ENCODE data around the gene SUSD1. TPM values are rescaled to one million over a fixed set of nuclear protein-coding genes. Genes with fewer than 3 reads are reported as not detected.

The SUSD1 gene
- total and polyA plus RNA-seq, 9 of the 15 experiments (the other 6 are each of a cell fraction or from before 2014, with no cell fraction given), result 10.9 to 44.4 (median 36.1) TPM

GRCh38 chr9:112124156-112124555 lies 50.9 kb downstream of the SUSD1 start:
- Histone ChIP-seq H3K27ac (ENCODE audit: extremely low read depth, low read depth, low read length) (no peak overlapping the region), H2AFZ (ENCODE audit: low read depth, low read length) (no peak overlapping the region), H3K9me3 (replicated peaks; ENCODE audit: control insufficient read depth, insufficient read depth, low read depth, low read length) (no peaks in the 10 kb centered on the region), H4K20me1 (replicated peaks; ENCODE audit: control insufficient read depth, insufficient read depth, low read length) (no peaks in the 10 kb centered on the region), H3K27me3 (ENCODE audit: control insufficient read depth in 2 of 2, insufficient read depth in 2 of 2, low read length in 2 of 2) (no peaks in the 10 kb centered on the region), H3K79me2 (ENCODE audit: control insufficient read depth, insufficient read depth, low read length) (no peaks in the 10 kb centered on the region), H3K9me1 (ENCODE audit: control insufficient read depth, insufficient read depth, low read length) (no peaks in the 10 kb centered on the region), H3K36me3 (ENCODE audit: control insufficient read depth, insufficient read depth, low read length) (peaks cover 64% of the 10 kb centered on the region), H3K4me2 (ENCODE audit: insufficient read depth, low read length) (no peak overlapping the region), H3K4me1 (replicated peaks in 1 of 2; ENCODE audit: control insufficient read depth in 2 of 2, insufficient read depth in 2 of 2, low read length in 2 of 2) (no peaks in the 10 kb centered on the region), H3K4me3 (no peak overlapping the region), H3K9ac (ENCODE audit: insufficient read depth in 1 of 2, low read depth in 2 of 2, low read length in 2 of 2) (no peak overlapping the region)
- BruUV-seq (replicated peaks), result no TSS peak
- CTCF ChIA-PET (ENCODE audit: low intra/inter-chr PET ratio), result no interaction called here
- no peak for FAIRE-seq
- in situ Hi-C loops (cut with MboI) (no loop called here), intact Hi-C loops (cut with micrococcal nuclease) (no loop called here)
- ATAC-seq, result no peak
- 93% methylated on average over 5 of the region's 5 CpGs for WGBS (ENCODE audit: insufficient coverage, low coverage, missing lambda C conversion rate)
- POLR2A ChIA-PET, result interaction anchor here (0.6 to 1.2 kb wide), 2 partner anchors 11 to 12 kb away, joined by 3 to 4 read pairs; no protein-coding TSS in a partner anchor
- no peak for DNase-seq (ENCODE audit: extremely low read depth in 1 of 4, low spot score in 3 of 4)
- TF ChIP-seq HDAC1 (IDR thresholded peaks at IDR 0.05) (no peak), PYGO2 (tag; IDR thresholded peaks at IDR 0.05) (no peak), ZC3H4 (CRISPR knock-in tag; IDR thresholded peaks at IDR 0.05; ENCODE audit: borderline replicate concordance) (no peak), RB1 (IDR thresholded peaks at IDR 0.05; ENCODE audit: low read depth) (no peak), ARHGAP35 (IDR thresholded peaks at IDR 0.05; ENCODE audit: partially characterized antibody) (no peak), THAP12 (CRISPR knock-in tag; IDR thresholded peaks at IDR 0.05) (no peak), NCOA2 (IDR thresholded peaks at IDR 0.05; ENCODE audit: partially characterized antibody in 2 of 2) (no peak), NCOA4 (IDR thresholded peaks at IDR 0.05; ENCODE audit: partially characterized antibody) (no peak), POLR2B (IDR thresholded peaks at IDR 0.05; ENCODE audit: low read depth, partially characterized antibody) (no peak), KDM4B (IDR thresholded peaks at IDR 0.05; ENCODE audit: borderline replicate concordance in 2 of 2, low read depth in 1 of 2) (no peak), GABPB1 (CRISPR knock-in tag; IDR thresholded peaks at IDR 0.05) (no peak), ZNF121 (CRISPR knock-in tag; conservative IDR thresholded peaks at IDR 0.05) (no peak), MCM2 (IDR thresholded peaks at IDR 0.05; ENCODE audit: low read depth) (no peak), PRPF4 (IDR thresholded peaks at IDR 0.05; ENCODE audit: insufficient read depth, low read depth, low read length, poor library complexity, severe bottlenecking) (no peak), NR2C2 (CRISPR knock-in tag; IDR thresholded peaks at IDR 0.05) (no peak), NR2C2 (tag; IDR thresholded peaks at IDR 0.05) (no peak), NCOA1 (IDR thresholded peaks at IDR 0.05; ENCODE audit: low read depth) (no peak), MTA1 (IDR thresholded peaks at IDR 0.05; ENCODE audit: borderline replicate concordance) (no peak), TEAD1 (CRISPR knock-in tag; IDR thresholded peaks at IDR 0.05) (no peak), PHTF2 (CRISPR knock-in tag; IDR thresholded peaks at IDR 0.05) (no peak)

Data from K562 (cell line).